IPS-NIHi7 (cell line): Measurements from ENCODE around the gene TNK2.
"Not testable (repeated sequence)": the region's sequence is repeated elsewhere in the genome, so short reads cannot be mapped to it uniquely, and the experiment has no call there.

ENCODE experiments used
- DNase-seq: peaks from one replicate; pipeline ENCODE4 v3.0.0; 2012; ENCODE audit warnings: mixed read lengths; ENCODE audit errors: extremely low spot score

TNK2 gene

GRCh38 chr3:195907934-195908693, at the start of gene TNK2:
Gene TNK2 (minus strand): TSS chr3:195908551. CDS start chr3:195888588, 19,963 bp downstream.
- no peak for DNase-seq

GRCh38 chr3:195956577-195956976, 48.2 kb upstream of the TNK2 start:
- DNase-seq: no peak

GRCh38 chr3:195955416-195955841, 47.1 kb upstream of the TNK2 start:
- not testable (repeated sequence) for DNase-seq

- not testable (repeated sequence) for DNase-seq
Measured at GRCh38 chr3:195954752-195955119, 46.4 kb upstream of the TNK2 start.

GRCh38 chr3:195954052-195954751, 45.9 kb upstream of the TNK2 start:
- DNase-seq: peak; percentile 62

GRCh38 chr3:195952590-195952989, 44.2 kb upstream of the TNK2 start:
- DNase-seq: not testable (repeated sequence)

GRCh38 chr3:195951443-195952177, 43.3 kb upstream of the TNK2 start:
- DNase-seq: not testable (repeated sequence)

GRCh38 chr3:195950731-195951130, 42.4 kb upstream of the TNK2 start:
- DNase-seq: not testable (repeated sequence)

- DNase-seq: not testable (repeated sequence)
Measured at GRCh38 chr3:195950164-195950563, 41.8 kb upstream of the TNK2 start.

GRCh38 chr3:195946910-195947699, 38.8 kb upstream of the TNK2 start:
- not testable (repeated sequence) for DNase-seq

GRCh38 chr3:195941265-195941815, 33.0 kb upstream of the TNK2 start:
- DNase-seq: not testable (repeated sequence)

GRCh38 chr3:195940806-195941205, 32.5 kb upstream of the TNK2 start:
- not testable (repeated sequence) for DNase-seq

GRCh38 chr3:195939526-195940470, 31.4 kb upstream of the TNK2 start:
- DNase-seq: not testable (repeated sequence)

GRCh38 chr3:195933044-195933430, 24.7 kb upstream of the TNK2 start:
- DNase-seq: not testable (repeated sequence)

GRCh38 chr3:195932418-195933043, 24.2 kb upstream of the TNK2 start:
- no peak for DNase-seq

GRCh38 chr3:195931582-195932273, 23.4 kb upstream of the TNK2 start:
- no peak for DNase-seq

GRCh38 chr3:195929452-195929851, 21.1 kb upstream of the TNK2 start:
- no peak for DNase-seq

GRCh38 chr3:195921334-195921791, 13.0 kb upstream of the TNK2 start:
- no peak for DNase-seq

GRCh38 chr3:195918176-195918575, 9.8 kb upstream of the TNK2 start:
- DNase-seq: no peak
